Muscle of arm (tissue), 12 donors: ENCODE data around the gene PGAM4. TPM values are rescaled to one million over a fixed set of nuclear protein-coding genes. Genes with fewer than 3 reads are reported as not detected.
"Not testable (repeated sequence)": the region's sequence is repeated elsewhere in the genome, so short reads cannot be mapped to it uniquely, and the experiment has no call there.

Experiments used
- DNase-seq: peaks from one replicate; pipeline ENCODE4 v3.0.0-alpha.2; 2013
- polyA plus RNA-seq, 12 donors: library from polyadenylated mRNA; unstranded; fragments of 120-200 nt; gene quantifications; one replicate each; pipeline ENCODE4 v1.2.1, GENCODE V29; 2013; ENCODE audit not compliant: insufficient read length in 12 of 12

Gene PGAM4
- polyA plus RNA-seq, 12 donors = 0.27 to 0.95 (median 0.42) TPM; not detected in 7

DNA sequence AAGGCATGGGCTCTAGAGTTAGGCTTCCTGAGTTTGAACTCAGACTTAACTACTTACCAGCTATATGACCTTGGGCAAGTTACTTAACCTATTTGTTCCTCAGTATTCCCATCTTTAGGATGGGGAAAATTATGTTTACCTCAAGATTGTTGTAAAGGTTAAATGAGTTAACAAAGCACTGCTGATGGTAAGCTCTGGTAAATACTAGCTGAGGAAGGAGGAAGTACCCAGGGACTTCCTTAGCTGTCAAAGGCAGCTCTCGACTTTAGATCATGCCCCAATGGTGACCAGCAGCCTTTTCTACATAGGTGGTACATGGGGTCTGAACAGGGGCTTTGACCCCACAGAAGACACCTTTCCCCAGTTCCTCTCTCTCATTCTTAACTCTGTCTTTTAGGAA, 38.9 kb downstream of the PGAM4 start:
- no peak for DNase-seq

GRCh38 chrX:77925764-77926163, 43.7 kb downstream of the PGAM4 start:
- DNase-seq = no peak

- DNase-seq = no peak
These were observed 45.0 kb downstream of the PGAM4 start for GRCh38 chrX:77924320-77924859.

- no peak for DNase-seq
These were observed 46.7 kb downstream of the PGAM4 start for GRCh38 chrX:77922787-77923186.

DNA sequence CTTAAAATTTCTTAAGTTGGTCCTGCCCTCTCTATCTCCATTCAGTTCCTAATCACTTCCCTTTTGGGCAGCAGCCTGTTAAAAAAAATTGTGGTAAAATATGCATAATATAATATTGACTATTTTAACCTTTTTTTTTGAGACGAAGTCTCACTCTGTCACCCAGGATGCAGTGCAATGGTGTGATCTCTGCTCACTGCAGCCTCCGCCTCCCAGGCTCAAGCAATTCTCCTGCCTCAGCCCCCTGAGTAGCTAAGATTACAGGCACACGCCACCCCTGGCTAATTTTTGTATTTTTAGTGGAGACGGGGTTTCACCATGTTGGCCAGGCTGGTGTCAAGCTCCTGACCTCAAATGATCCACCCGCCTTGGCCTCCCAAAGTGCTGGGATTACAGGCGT, 50.1 kb downstream of the PGAM4 start:
- not testable (repeated sequence) for DNase-seq

DNA sequence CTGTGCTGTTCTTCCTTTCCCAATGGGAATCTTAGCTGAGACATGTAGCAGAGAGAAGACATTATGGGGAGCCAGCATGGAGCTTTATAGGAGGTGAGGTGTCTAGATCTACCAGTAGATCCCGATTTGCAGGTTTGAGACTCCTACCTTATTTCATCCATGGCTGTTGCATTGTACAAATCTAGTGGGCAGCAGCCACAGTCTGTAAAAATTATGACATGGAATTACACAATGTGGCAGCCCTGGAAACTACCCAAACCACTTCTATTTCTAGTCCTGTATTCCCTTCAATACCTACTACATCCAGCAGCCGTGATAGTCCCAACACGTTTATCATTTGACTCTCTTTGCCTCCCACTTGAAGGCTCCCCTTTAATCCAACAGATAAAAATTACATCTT, 50.9 kb downstream of the PGAM4 start:
- DNase-seq = no peak

Other genes starting within 250 kb of the PGAM4 start
- 100 to 1,000 TPM in 1 of 12 donors, 10 to 100 TPM in 11; 48.2 to 306 (median 59.9) TPM for gene ATRX, start 183.4 kb downstream of the PGAM4 start, polyA plus RNA-seq
- gene MAGT1, start 74.2 kb downstream of the PGAM4 start, polyA plus RNA-seq = 10 to 100 TPM in 11 of 12 donors, not detected in 1; 39.7 to 56.2 (median 48.3) TPM
- 100 to 1,000 TPM in 11 of 12 donors, not detected in 1; 201 to 304 (median 278) TPM for gene COX7B, start 70.2 kb downstream of the PGAM4 start, polyA plus RNA-seq
- gene ATP7A, start 58.9 kb downstream of the PGAM4 start, polyA plus RNA-seq = 10 to 100 TPM in 6 of 12 donors, 1 to 10 TPM in 5, not detected in 1; 7.5 to 11.5 (median 10.1) TPM
- 100 to 1,000 TPM; 109 to 329 (median 275) TPM for gene PGK1, start 134.6 kb upstream of the PGAM4 start, polyA plus RNA-seq
- 10 to 100 TPM in 11 of 12 donors, not detected in 1; 26.6 to 38.5 (median 35.3) TPM for gene TAF9B, start 170.0 kb upstream of the PGAM4 start, polyA plus RNA-seq